Activated CD8-positive, alpha-beta memory T cell treated with anti-CD3 and anti-CD28 coated beads, Interleukin-2, amount 50 U/mL, for 1 hour (primary cell): ENCODE results near the gene ANKRD50.

Experiments used
- DNase-seq: peaks from one replicate; pipeline ENCODE4 v3.0.0-alpha.2; 2020; ENCODE audit errors: extremely low read depth

ANKRD50 gene

DNA sequence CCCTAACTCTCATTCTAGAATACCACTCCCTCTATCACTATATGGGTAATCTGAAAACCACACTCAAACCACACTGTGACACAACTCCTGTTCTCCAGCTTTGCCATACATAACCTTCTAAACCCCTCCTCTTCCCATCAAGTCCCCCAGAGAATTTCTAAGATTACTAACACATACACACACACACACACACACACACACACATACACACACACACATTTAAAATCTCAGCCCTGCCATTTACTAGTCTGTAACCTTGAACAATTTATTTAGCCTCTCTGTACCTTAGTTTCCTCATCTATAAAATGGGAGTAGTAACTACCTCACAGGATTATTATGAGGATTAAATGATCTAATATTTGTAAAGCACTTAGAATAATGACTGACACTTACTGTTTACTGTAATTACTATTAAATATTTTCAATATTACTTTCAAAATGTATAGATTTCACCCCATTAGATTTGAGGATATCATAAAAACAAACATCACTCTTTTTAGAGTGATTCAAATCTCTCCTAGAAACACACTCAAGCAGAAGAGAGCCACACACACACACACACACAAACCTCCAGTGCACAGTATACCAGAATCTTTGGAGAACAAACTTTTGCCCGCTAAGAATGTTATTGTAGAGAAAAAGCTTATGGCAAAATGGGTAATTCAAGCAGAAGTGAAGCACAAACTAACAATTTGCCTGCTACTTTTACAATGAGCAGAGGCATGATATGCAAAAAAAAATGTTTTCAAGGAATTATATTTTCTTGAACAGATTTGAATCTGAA, 3.8 kb downstream of the ANKRD50 start:
- DNase-seq = no peak

GRCh38 chr4:124705393-124705792, 7.1 kb downstream of the ANKRD50 start:
- no peak for DNase-seq

GRCh38 chr4:124703154-124703553, 9.4 kb downstream of the ANKRD50 start:
- DNase-seq = no peak

DNA sequence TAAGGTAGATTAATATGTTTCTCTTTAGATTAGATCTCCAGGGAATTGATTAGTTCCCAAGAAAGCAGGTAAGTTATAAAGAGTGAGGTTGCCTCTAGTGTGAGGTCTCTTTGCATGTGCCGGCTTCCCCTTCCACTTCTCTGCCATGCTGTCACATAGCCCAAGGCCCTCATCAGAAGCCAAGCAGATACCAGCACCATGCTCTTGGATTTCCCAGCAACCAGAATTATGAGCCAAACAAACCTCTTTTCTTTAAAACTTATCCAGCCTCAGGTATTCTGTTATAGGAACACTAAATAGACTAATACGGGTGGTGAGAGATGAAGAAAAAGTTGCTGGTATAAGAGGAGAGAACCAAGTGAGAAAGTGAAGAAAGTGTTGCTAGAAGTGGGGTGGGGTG, 15.1 kb downstream of the ANKRD50 start:
- DNase-seq = no peak

GRCh38 chr4:124696182-124696581, 16.4 kb downstream of the ANKRD50 start:
- DNase-seq = no peak

- DNase-seq = no peak
Observed at GRCh38 chr4:124694946-124695598, 17.5 kb downstream of the ANKRD50 start.

GRCh38 chr4:124694306-124694705, 18.2 kb downstream of the ANKRD50 start:
- DNase-seq = no peak

- no peak for DNase-seq
Observed at GRCh38 chr4:124691801-124692200, 20.7 kb downstream of the ANKRD50 start.

- no peak for DNase-seq
Observed at GRCh38 chr4:124686279-124686678, 26.3 kb downstream of the ANKRD50 start.

DNA sequence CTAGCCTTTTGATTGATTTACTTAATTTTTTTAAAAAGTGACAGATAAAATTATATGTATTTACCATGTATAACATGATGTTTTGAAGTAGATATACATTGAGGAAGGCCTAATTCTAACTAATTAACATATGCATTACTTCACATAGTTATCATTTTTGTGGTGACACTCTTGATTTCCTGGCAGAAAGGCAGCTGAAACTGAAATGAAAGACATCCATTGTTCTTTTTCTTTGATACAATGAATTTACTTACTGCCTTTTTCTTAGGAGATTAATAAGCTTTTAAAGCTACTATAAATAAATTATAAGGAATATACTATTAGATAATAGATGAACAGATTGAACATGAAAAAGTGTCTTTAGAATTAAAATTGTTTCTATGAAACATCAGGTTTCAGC, 26.7 kb downstream of the ANKRD50 start:
- DNase-seq = no peak

DNA sequence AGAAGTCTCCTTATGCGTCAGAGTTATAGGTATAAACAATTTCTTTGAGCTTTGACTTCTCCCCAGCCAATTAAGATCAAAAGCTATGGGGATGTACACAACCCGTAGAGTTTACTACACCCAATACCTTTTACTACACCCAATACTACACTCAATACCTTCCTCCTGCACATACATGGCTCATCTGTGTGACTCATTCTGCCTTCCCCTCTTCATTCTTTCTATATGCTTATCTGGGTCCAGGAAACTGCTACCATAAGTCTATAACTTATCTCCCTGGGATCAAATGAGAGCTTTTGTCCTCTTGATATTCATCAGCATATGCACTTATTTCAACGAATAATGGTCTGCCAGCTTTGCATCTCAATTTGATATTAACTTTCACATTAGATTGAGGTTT, 28.2 kb downstream of the ANKRD50 start:
- no peak for DNase-seq

DNA sequence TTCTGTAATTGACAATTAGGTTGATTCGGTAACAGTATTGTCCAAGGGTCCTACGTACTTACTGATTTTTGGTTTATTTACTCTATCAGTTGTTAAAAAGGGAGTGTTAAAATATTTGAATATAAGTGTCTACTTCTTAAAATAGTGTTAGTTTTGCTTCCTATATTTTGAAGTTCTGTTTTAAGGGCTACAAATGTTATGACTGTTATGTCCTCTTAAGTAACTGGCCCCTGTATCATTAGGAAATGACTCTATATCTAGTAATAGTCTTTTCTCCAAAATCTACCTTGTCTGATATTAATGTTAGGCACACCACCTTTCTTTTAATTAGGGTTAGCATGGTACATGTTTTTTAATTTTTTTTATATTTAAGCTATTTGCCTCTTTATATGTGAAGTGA, 30.1 kb downstream of the ANKRD50 start:
- DNase-seq = no peak

- no peak for DNase-seq
Observed at GRCh38 chr4:124666496-124666895, 46.0 kb downstream of the ANKRD50 start.

DNA sequence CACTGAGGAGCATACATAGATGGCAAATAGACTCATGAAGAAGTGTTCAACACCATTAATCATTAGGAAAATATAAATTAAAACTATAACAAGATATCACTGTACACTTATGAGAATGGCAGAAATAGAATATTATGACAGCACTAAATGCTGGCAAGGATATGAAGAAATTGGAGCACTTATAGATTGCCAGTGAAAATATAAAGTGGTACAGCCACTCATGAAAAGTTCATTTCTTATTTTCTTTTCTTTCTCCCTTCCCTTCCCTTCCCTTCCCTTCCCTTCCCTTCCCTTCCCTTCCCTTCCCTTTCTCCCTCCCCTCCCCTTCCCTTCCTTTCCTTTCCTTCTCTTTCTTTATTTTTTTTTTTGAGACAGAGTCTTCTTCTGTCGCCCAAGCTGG, 53.7 kb downstream of the ANKRD50 start:
- DNase-seq = no peak

GRCh38 chr4:124650614-124651013, 61.9 kb downstream of the ANKRD50 start:
- no peak for DNase-seq

- DNase-seq = no peak
Observed at GRCh38 chr4:124647599-124647998, 64.9 kb downstream of the ANKRD50 start.

- no peak for DNase-seq
Observed at GRCh38 chr4:124644621-124645020, 67.9 kb downstream of the ANKRD50 start.

- DNase-seq = no peak
Observed at GRCh38 chr4:124642846-124643245, 69.7 kb downstream of the ANKRD50 start.

DNA sequence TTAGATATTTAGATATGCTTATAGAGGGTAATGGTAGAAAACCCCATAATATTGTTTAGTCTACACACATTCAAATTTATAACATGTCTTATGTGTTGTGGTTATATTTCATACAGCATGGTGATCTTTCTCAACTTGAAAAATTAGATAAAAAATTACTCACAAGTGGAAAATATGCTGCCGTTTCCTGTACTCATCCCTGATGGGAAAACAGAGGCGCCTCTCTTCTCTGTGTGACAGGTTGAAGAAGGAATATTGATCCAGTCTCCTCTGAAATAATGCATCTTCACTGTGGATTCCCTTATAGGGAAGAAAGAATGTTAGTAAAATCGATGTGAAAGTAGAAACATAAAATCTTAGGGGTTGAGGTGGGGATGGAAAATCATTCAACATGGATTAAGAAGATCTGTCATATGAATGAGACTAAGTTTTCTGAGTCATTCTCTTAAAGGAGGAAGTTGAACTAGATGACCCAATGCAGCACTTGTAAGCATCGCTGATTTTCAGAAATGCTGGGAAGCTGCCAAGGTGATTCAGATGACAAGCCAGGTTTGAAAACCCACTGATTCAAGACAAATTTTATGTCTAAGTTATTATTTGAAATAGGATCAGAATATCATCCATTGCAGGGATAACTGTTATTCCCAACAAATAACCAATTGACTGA, 70.7 kb downstream of the ANKRD50 start:
- DNase-seq = no peak

DNA sequence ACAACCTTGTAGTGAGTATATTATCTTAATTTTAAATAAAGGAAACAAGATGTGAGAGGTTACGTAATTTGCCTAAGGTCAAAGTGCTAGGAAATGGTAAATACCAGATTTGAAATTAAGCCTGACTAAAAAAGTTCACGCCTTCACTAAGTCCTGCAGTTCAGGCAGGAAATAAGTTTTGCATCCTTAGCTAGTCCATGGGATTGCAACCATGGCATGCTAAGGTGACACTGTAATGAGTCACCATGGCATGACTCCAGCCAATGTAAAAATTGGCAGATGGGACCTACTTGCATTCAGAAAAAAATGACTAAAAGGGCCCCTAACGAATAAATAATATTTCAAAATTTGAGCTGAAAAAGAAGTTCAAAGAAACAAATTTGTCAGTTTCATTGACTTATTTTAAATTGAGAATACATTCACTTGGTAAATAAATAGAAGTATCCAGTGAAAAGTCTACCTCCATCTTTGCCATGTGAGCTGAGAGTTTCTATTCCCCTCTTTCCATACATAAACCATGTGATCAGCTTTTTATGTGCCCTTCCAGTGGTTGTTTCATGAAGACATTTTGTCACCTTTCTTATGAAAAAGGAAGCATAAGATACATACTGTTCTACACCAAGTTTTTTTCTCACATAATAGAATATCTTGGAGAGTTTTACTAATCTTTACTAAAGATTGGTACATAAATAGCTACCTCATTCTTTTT, 72.4 kb downstream of the ANKRD50 start:
- DNase-seq = no peak

GRCh38 chr4:124637321-124637720, 75.2 kb downstream of the ANKRD50 start:
- DNase-seq = no peak

DNA sequence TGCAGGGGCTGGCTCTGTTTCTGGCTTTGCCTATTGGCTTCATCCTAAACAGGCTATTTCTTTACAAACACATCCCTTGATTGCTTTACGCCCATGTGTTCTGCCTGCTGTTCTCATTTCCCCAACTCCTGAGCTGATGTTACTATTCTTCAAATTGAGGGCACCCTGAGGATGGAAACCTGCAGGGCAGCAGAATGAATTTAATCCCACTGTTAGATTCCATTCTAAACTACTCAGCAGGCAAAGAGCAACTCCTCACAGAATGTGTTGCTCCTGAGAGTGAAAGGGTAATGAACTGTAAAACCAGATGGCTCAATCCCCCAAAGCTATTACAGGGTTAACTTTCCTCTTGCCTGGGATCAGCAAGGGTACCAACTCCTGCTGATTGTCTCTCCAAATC, 75.7 kb downstream of the ANKRD50 start:
- no peak for DNase-seq
